Amniotic stem cell (primary cell): ENCODE data around the gene TRIP12.
A peak's percentile ranks its signal among the peaks of the same experiment; 100 is the strongest.

Experiments
- DNase-seq: peaks from one replicate; lab custom pipeline; 2025; lab: John Stamatoyannopoulos, UW

Gene TRIP12

DNA sequence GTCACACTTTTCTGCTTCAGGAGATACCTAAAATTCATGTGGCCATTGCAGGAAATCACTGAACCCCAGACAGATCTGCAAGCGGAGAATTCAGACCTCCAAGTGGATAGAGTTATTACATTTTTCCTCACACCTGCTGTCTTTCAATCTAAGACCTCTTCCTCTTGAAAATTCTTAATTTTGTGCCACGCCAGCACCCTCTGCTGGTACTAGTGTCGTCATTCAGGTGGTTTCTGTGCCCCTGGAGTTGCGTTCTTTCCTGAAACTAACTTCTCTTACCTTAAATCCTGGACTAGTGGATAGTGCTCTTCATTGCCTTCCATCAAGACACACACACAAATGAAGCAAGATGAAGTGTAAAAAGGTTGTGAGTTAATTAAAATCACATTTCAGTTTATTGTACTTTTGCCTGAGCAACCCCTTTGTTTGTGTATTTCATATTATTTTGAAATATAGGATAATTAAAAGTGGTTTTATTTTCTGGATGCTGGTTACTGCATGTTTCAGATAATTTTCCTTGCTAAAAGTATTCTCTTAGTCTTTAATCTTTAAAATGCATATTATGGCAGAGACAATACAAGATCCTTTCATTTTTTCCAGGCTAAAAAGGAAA, 205.8 kb downstream of the TRIP12 start:
- no peak for DNase-seq

DNA sequence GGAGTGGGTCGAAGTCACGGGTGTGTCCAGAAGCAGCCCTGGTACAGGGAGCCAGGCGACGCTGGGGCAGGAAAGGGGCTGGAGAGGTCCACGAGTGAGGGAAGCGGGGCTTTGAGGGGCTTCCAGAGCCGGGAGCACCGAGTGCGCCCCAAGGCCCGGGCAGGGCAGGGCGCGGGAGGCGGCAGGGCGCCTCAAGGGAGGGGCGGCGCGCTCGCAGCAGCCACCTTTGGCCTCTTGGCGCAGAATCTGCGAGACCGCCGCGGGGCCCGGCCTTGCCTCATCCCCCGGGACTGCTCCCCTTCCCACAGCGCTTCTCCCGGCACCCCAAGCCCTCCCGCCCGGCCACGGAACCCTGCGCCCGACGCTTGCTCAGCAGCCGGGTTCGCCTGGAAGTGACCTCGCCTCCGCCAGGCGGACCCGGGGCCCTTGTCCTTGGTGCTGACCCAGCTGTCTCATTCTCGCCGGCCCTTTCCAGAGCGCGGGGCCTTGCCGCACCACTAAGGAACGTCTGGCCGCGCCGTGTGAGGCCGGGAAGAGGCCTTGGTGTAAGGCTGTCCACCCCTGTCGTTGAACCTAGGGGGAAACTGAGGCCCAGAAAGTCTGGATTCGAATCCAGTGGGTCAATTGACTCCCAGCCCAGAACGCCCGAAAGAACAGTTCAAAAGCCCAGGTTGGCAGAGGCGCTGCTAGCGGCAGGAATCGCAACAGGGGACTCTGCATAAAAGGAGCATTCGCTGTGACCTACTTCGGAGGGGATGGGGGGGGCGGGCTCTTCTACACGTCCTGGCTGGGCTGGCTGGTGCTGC, 206.9 kb downstream of the TRIP12 start:
- peak; percentile 21 for DNase-seq

- DNase-seq = no peak
Measured at GRCh38 chr2:229714080-229714735, 207.6 kb downstream of the TRIP12 start, which contains the start of gene DNER. Gene DNER (minus strand): TSS chr2:229714555. CDS start chr2:229714423, 132 bp downstream.
